Measurements from ENCODE around the gene MIER1. TPM values are rescaled to one million over a fixed set of nuclear protein-coding genes. Genes with fewer than 3 reads are reported as not detected.

The MIER1 gene
- total RNA-seq, 4 donors from 2014 or later, result 32.6 to 85.7 (median 65.2) TPM

DNA sequence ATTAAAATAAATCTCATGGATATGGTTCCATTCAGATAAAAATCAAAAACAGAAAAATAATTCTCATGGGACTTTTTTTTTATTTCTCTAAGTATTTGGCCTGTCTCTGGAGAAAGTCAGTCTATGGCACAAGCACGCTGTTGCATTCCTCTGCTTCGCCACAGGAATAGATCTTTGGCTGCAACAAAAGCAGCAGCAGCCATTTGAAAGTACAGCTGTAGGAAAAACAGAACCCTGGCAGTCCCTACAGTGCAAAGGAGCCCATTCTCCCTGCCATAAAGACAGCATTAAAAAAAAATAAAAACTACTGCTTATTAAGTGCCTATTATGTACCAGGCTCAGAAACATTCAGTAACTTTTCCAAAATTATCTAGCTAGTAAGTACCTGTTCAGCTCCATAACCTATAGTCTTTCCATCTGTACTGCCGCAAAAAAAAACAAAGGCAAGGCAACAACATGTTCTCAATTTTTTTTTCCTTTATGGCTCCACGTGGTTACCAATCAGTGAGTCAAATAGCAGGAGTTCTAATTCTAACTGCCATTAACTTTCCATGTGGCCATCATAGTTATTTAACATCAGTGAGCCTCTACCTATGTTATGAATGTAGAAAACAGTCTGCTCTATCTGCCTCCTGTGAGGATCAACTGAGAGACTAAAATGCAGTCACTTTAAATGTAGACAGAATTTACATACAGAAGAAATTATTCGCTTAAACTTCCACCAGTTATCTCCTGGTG is 106.5 kb downstream of the MIER1 start:
- H3K27ac ChIP-seq, result peak overlapping the region in 3 of 4 donors; percentile 30 to 58 (median 52)
- in situ Hi-C loops (cut with MboI; ENCODE audit: low pct_ligation_motif_present in 1 of 4, low pct_unique_long_range_greater_than_20kb in 1 of 4, low sequenced_read_pairs in 3 of 4), result no loop called here
- no peaks in the 10 kb centered on the region for H3K9me3 ChIP-seq
- intact Hi-C loops (cut with DNase I; ENCODE audit: low total_unique reads), result no loop called here
- H3K27me3 ChIP-seq, result no peaks in the 10 kb centered on the region
- 65 to 73% methylated on average over 5 of the region's 5 CpGs for whole genome bisulfite sequencing, 2 donors (ENCODE audit: low coverage in 1 of 2)
- TF ChIP-seq POLR2AphosphoS5 (IDR thresholded peaks at IDR 0.05), result no peak
- TF ChIP-seq POLR2A (IDR thresholded peaks at IDR 0.05), result no peak
- no peak for TF ChIP-seq CTCF (IDR thresholded peaks at IDR 0.05)
- TF ChIP-seq EP300 (IDR thresholded peaks at IDR 0.05; ENCODE audit: low read depth), result no peak
- DNase-seq, result no peak
- no peak overlapping the region for H3K4me3 ChIP-seq
- H3K4me1 ChIP-seq, result peaks cover 0 to 17% (median 4%) of the 10 kb centered on the region in 4 donors
- peaks cover 0 to 14% (median 4%) of the 10 kb centered on the region in 4 donors for H3K36me3 ChIP-seq

- Histone ChIP-seq H3K36me3 (peaks cover 0 to 15% (median 7%) of the 10 kb centered on the region in 4 donors), H3K9me3 (no peaks in the 10 kb centered on the region), H3K4me1 (peaks cover 0 to 17% (median 4%) of the 10 kb centered on the region in 4 donors), H3K4me3 (no peak overlapping the region), H3K27me3 (no peaks in the 10 kb centered on the region), H3K27ac (peak overlapping the region in 3 of 4 donors; percentile 30 to 58 (median 52))
- in situ Hi-C loops (cut with MboI; ENCODE audit: low pct_ligation_motif_present in 1 of 4, low pct_unique_long_range_greater_than_20kb in 1 of 4, low sequenced_read_pairs in 3 of 4), result no loop called here
- intact Hi-C loops (cut with DNase I; ENCODE audit: low total_unique reads), result no loop called here
- DNase-seq, result no peak
- TF ChIP-seq POLR2AphosphoS5 (IDR thresholded peaks at IDR 0.05), result no peak
- no peak for TF ChIP-seq CTCF (IDR thresholded peaks at IDR 0.05)
- WGBS, 2 donors (ENCODE audit: low coverage in 1 of 2), result 87% methylated on average over 4 of the region's 4 CpGs
Measured at GRCh38 chr1:67031859-67032247, 107.1 kb downstream of the MIER1 start.

Other genes starting within 250 kb of the MIER1 start
- under 1 TPM in 2 of 4 donors, not detected in 2; 0.48 to 0.96 TPM for gene DYNLT5, start 172.5 kb upstream of the MIER1 start, total RNA-seq
- gene INSL5, start 123.7 kb upstream of the MIER1 start, total RNA-seq, result 1 to 10 TPM in 2 of 4 donors, not detected in 2; 1.3 to 8.3 TPM
- 10 to 100 TPM in 2 of 4 donors, 1 to 10 TPM in 2; 6.2 to 26.5 (median 16.8) TPM for gene DNAI4, start 134 bp upstream of the MIER1 start, total RNA-seq
- gene SLC35D1, start 129.2 kb downstream of the MIER1 start, total RNA-seq, result 10 to 100 TPM in 3 of 4 donors, 1 to 10 TPM in 1; 10.0 to 68.6 (median 51.9) TPM
- gene C1orf141, start 210.0 kb downstream of the MIER1 start, total RNA-seq, result not detected
- 1 to 10 TPM in 2 of 4 donors, not detected in 2; 2.0 to 4.3 TPM for gene IL23R, start 241.5 kb downstream of the MIER1 start, total RNA-seq